ENCODE results near the gene CD247. TPM values are rescaled to one million over a fixed set of nuclear protein-coding genes. Genes with fewer than 3 reads are reported as not detected.

Gene CD247
- total RNA-seq, 2 donors from 2014 or later = 0.96 TPM; not detected in 1

- 85% methylated on average over 12 of the region's 12 CpGs for WGBS
- no peak for DNase-seq (ENCODE audit: low spot score)
- no peaks in the 10 kb centered on the region for H3K36me3 ChIP-seq
Measured at GRCh38 chr1:167542109-167543032, 24.0 kb upstream of the CD247 start.

GRCh38 chr1:167541610-167542009 lies 23.3 kb upstream of the CD247 start:
- no peaks in the 10 kb centered on the region for H3K36me3 ChIP-seq
- intact Hi-C loops (cut with DNase I) = loop anchor here (5.0 kb wide), 1 partner anchor 274 kb away; no protein-coding TSS in a partner anchor
- DNase-seq (ENCODE audit: low spot score) = no peak
- WGBS = 11% methylated on average over 1 of the region's 1 CpG
- H3K9me3 ChIP-seq = no peaks in the 10 kb centered on the region
- no peak overlapping the region for H3K27ac ChIP-seq
- H3K27me3 ChIP-seq (replicated peaks; ENCODE audit: insufficient read depth) = no peaks in the 10 kb centered on the region
- H3K4me1 ChIP-seq (replicated peaks) = no peaks in the 10 kb centered on the region
- no peak overlapping the region for H3K4me3 ChIP-seq
- TF ChIP-seq CTCF (IDR thresholded peaks at IDR 0.05) (no peak), POLR2AphosphoS5 (IDR thresholded peaks at IDR 0.05) (no peak), POLR2A (IDR thresholded peaks at IDR 0.05) (no peak)

More at GRCh38 chr1:167542109-167543032, 24.0 kb upstream of the CD247 start:
- no peak for TF ChIP-seq POLR2AphosphoS5 (IDR thresholded peaks at IDR 0.05)
- no peak for TF ChIP-seq POLR2A (IDR thresholded peaks at IDR 0.05)
- TF ChIP-seq CTCF (IDR thresholded peaks at IDR 0.05) = no peak
- H3K27me3 ChIP-seq (replicated peaks; ENCODE audit: insufficient read depth) = no peaks in the 10 kb centered on the region
- intact Hi-C loops (cut with DNase I) = loop anchor here (5.0 kb wide), 1 partner anchor 275 kb away; no protein-coding TSS in a partner anchor
- no peak overlapping the region for H3K27ac ChIP-seq
- H3K4me3 ChIP-seq = no peak overlapping the region
- no peaks in the 10 kb centered on the region for H3K9me3 ChIP-seq
- no peaks in the 10 kb centered on the region for H3K4me1 ChIP-seq (replicated peaks)

GRCh38 chr1:167541003-167541402 lies 22.7 kb upstream of the CD247 start:
- no peak for DNase-seq (ENCODE audit: low spot score)
- H3K4me3 ChIP-seq = no peak overlapping the region
- H3K36me3 ChIP-seq = no peaks in the 10 kb centered on the region
- no peaks in the 10 kb centered on the region for H3K27me3 ChIP-seq (replicated peaks; ENCODE audit: insufficient read depth)
- TF ChIP-seq POLR2AphosphoS5 (IDR thresholded peaks at IDR 0.05) = no peak
- no peak for TF ChIP-seq CTCF (IDR thresholded peaks at IDR 0.05)
- no peak for TF ChIP-seq POLR2A (IDR thresholded peaks at IDR 0.05)
- H3K4me1 ChIP-seq (replicated peaks) = no peaks in the 10 kb centered on the region
- H3K9me3 ChIP-seq = no peaks in the 10 kb centered on the region
- H3K27ac ChIP-seq = no peak overlapping the region
- intact Hi-C loops (cut with DNase I) = loop anchor here (5.0 kb wide), 1 partner anchor 274 kb away; no protein-coding TSS in a partner anchor

GRCh38 chr1:167538657-167539056 lies 20.3 kb upstream of the CD247 start:
- Histone ChIP-seq H3K36me3 (no peaks in the 10 kb centered on the region), H3K9me3 (no peaks in the 10 kb centered on the region), H3K4me1 (replicated peaks) (no peaks in the 10 kb centered on the region), H3K4me3 (no peak overlapping the region), H3K27ac (no peak overlapping the region), H3K27me3 (replicated peaks; ENCODE audit: insufficient read depth) (no peaks in the 10 kb centered on the region)
- TF ChIP-seq POLR2AphosphoS5 (IDR thresholded peaks at IDR 0.05) (no peak), POLR2A (IDR thresholded peaks at IDR 0.05) (no peak), CTCF (IDR thresholded peaks at IDR 0.05) (no peak)
- WGBS = 52% methylated on average over 5 of the region's 5 CpGs
- DNase-seq (ENCODE audit: low spot score) = no peak
- intact Hi-C loops (cut with DNase I) = loop anchor here (10.0 kb wide), 1 partner anchor 134 kb away; no protein-coding TSS in a partner anchor

Data from prostate gland (tissue), 2 donors.